WTC11 (cell line): Measurements from ENCODE around the gene TMEM79. TPM values are rescaled to one million over a fixed set of nuclear protein-coding genes. Genes with fewer than 3 reads are reported as not detected.
A peak's percentile ranks its signal among the peaks of the same experiment; 100 is the strongest.

Experiments
- CBFB ChIP-seq: sonication (generic); formaldehyde crosslinking; IDR thresholded peaks from 2 replicates; pipeline ENCODE4 v1.8.1; 2022; ENCODE audit warnings: mild to moderate bottlenecking, low read depth, missing genetic modification reagents
- ERG ChIP-seq: fragments of 250-450 bp; sonication (Bioruptor Pico); IDR thresholded peaks from 2 replicates; pipeline ENCODE4 v1.8.0; 2021; ENCODE audit warnings: mild to moderate bottlenecking
- FOXJ3 ChIP-seq: sonication (generic); formaldehyde crosslinking; IDR thresholded peaks from 2 replicates; pipeline ENCODE4 v1.9.0; 2021; ENCODE audit warnings: missing genetic modification reagents, mild to moderate bottlenecking, borderline replicate concordance
- FOXK1 ChIP-seq: sonication (generic); formaldehyde crosslinking; IDR thresholded peaks from 2 replicates; pipeline ENCODE4 v1.8.0; 2022; ENCODE audit warnings: mild to moderate bottlenecking, moderate library complexity, missing genetic modification reagents
- GTF2I ChIP-seq: fragments of 250-450 bp; sonication (Bioruptor Pico); conservative IDR thresholded peaks from 2 replicates; pipeline ENCODE4 v1.4.0; 2021; ENCODE audit warnings: mild to moderate bottlenecking
- MYBL2 ChIP-seq: sonication (generic); formaldehyde crosslinking; IDR thresholded peaks from 2 replicates; pipeline ENCODE4 v1.8.1; 2023; ENCODE audit warnings: mild to moderate bottlenecking, moderate library complexity, missing genetic modification reagents
- NFE2L1 ChIP-seq: sonication (generic); formaldehyde crosslinking; IDR thresholded peaks from 2 replicates; pipeline ENCODE4 v1.8.1; 2023; ENCODE audit warnings: missing genetic modification reagents
- NFYB ChIP-seq: sonication (generic); formaldehyde crosslinking; conservative IDR thresholded peaks from 2 replicates; pipeline ENCODE4 v1.8.0; 2022; ENCODE audit warnings: low read depth, missing genetic modification reagents
- NR2C2 ChIP-seq: sonication (generic); formaldehyde crosslinking; IDR thresholded peaks from 2 replicates; pipeline ENCODE4 v1.8.0; 2022; ENCODE audit warnings: mild to moderate bottlenecking, missing genetic modification reagents
- SMAD4 ChIP-seq: sonication (generic); formaldehyde crosslinking; IDR thresholded peaks from 2 replicates; pipeline ENCODE4 v1.8.0; 2022; ENCODE audit warnings: mild to moderate bottlenecking, missing genetic modification reagents
- ZMAT4 ChIP-seq: fragments of 250-450 bp; sonication (Bioruptor Pico); IDR thresholded peaks from 2 replicates; pipeline ENCODE4 v1.9.0; 2021; ENCODE audit warnings: mild to moderate bottlenecking
- ZNF281 ChIP-seq: sonication (generic); formaldehyde crosslinking; IDR thresholded peaks from 2 replicates; pipeline ENCODE4 v1.8.0; 2023; ENCODE audit warnings: mild to moderate bottlenecking, missing genetic modification reagents
- ZNF396 ChIP-seq: fragments of 250-450 bp; sonication (Bioruptor Pico); IDR thresholded peaks from 2 replicates; pipeline ENCODE4 v1.8.0; 2021; ENCODE audit warnings: mild to moderate bottlenecking, moderate library complexity, borderline replicate concordance
- ZNF671 ChIP-seq: fragments of 250-450 bp; sonication (Bioruptor Pico); IDR thresholded peaks from 2 replicates; pipeline ENCODE4 v1.8.0; 2021; ENCODE audit warnings: mild to moderate bottlenecking
- total RNA-seq: library from RNA; stranded (reverse); gene quantifications from 3 replicates; pipeline ENCODE4 v1.2.3, GENCODE V29; 2021
- TF ChIP-seq, protein P1 (sequence below): sonication (generic); formaldehyde crosslinking; IDR thresholded peaks from 2 replicates; pipeline ENCODE4 v1.8.0; 2022; ENCODE audit warnings: missing genetic modification reagents
- TF ChIP-seq, protein P2 (sequence below): sonication (generic); formaldehyde crosslinking; IDR thresholded peaks from 2 replicates; pipeline ENCODE4 v1.8.0; 2022; ENCODE audit warnings: mild to moderate bottlenecking, missing genetic modification reagents
- TF ChIP-seq, protein P3 (sequence below): sonication (generic); formaldehyde crosslinking; IDR thresholded peaks from 2 replicates; pipeline ENCODE4 v1.8.1; 2023; ENCODE audit warnings: mild to moderate bottlenecking, missing genetic modification reagents, moderate library complexity
- TF ChIP-seq, protein P4 (sequence below): sonication (generic); formaldehyde crosslinking; IDR thresholded peaks from 2 replicates; pipeline ENCODE4 v1.8.1; 2023; ENCODE audit warnings: mild to moderate bottlenecking, missing genetic modification reagents, moderate library complexity
- TF ChIP-seq, protein P5 (sequence below): sonication (generic); formaldehyde crosslinking; IDR thresholded peaks from 2 replicates; pipeline ENCODE4 v1.8.0; 2023; ENCODE audit warnings: missing genetic modification reagents, mild to moderate bottlenecking, borderline replicate concordance
- TF ChIP-seq, protein P6 (sequence below): sonication (generic); formaldehyde crosslinking; IDR thresholded peaks from 2 replicates; pipeline ENCODE4 v1.8.1; 2022; ENCODE audit warnings: low read depth, mild to moderate bottlenecking, moderate library complexity, missing genetic modification reagents, borderline replicate concordance
- TF ChIP-seq, protein P7 (sequence below): sonication (generic); formaldehyde crosslinking; conservative IDR thresholded peaks from 2 replicates; pipeline ENCODE4 v1.8.1; 2022; ENCODE audit warnings: mild to moderate bottlenecking, missing genetic modification reagents

Gene TMEM79
- total RNA-seq, 1 experiment from 2014 or later: 2.2 TPM

GRCh38 chr1:156282479-156283222 is 1.5 kb upstream of the TMEM79 start, which contains the start of gene SMG5 (continued):
- TF ChIP-seq, protein P1, sequence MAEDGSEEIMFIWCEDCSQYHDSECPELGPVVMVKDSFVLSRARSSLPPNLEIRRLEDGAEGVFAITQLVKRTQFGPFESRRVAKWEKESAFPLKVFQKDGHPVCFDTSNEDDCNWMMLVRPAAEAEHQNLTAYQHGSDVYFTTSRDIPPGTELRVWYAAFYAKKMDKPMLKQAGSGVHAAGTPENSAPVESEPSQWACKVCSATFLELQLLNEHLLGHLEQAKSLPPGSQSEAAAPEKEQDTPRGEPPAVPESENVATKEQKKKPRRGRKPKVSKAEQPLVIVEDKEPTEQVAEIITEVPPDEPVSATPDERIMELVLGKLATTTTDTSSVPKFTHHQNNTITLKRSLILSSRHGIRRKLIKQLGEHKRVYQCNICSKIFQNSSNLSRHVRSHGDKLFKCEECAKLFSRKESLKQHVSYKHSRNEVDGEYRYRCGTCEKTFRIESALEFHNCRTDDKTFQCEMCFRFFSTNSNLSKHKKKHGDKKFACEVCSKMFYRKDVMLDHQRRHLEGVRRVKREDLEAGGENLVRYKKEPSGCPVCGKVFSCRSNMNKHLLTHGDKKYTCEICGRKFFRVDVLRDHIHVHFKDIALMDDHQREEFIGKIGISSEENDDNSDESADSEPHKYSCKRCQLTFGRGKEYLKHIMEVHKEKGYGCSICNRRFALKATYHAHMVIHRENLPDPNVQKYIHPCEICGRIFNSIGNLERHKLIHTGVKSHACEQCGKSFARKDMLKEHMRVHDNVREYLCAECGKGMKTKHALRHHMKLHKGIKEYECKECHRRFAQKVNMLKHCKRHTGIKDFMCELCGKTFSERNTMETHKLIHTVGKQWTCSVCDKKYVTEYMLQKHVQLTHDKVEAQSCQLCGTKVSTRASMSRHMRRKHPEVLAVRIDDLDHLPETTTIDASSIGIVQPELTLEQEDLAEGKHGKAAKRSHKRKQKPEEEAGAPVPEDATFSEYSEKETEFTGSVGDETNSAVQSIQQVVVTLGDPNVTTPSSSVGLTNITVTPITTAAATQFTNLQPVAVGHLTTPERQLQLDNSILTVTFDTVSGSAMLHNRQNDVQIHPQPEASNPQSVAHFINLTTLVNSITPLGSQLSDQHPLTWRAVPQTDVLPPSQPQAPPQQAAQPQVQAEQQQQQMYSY (CRISPR knock-in tag): no peak; the same call in 1 of the 2 replicates
- TF ChIP-seq SMAD4 (CRISPR knock-in tag) (no peak), NR2C2 (no peak), CBFB (CRISPR knock-in tag) (peak; percentile 88; the same call in 1 of the 2 replicates), NFYB (CRISPR knock-in tag) (peak; percentile 45), ZMAT4 (CRISPR knock-in tag) (no peak), ZNF671 (CRISPR knock-in tag) (no peak), NFE2L1 (CRISPR knock-in tag) (peak; percentile 72; the same call in 1 of the 2 replicates), FOXJ3 (CRISPR knock-in tag) (no peak), ERG (CRISPR knock-in tag) (no peak), MYBL2 (peak; percentile 45; the same call in 1 of the 2 replicates), FOXK1 (CRISPR knock-in tag) (peak; percentile 80; the same call in 1 of the 2 replicates), ZNF281 (CRISPR knock-in tag) (0 out of 2 replicates have a peak, but pooled peaks have one; percentile 17), ZNF396 (CRISPR knock-in tag) (no peak), GTF2I (CRISPR knock-in tag) (no peak)
- TF ChIP-seq, protein P2, sequence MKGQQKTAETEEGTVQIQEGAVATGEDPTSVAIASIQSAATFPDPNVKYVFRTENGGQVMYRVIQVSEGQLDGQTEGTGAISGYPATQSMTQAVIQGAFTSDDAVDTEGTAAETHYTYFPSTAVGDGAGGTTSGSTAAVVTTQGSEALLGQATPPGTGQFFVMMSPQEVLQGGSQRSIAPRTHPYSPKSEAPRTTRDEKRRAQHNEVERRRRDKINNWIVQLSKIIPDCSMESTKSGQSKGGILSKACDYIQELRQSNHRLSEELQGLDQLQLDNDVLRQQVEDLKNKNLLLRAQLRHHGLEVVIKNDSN (CRISPR knock-in tag): peak; percentile 41
- TF ChIP-seq, protein P3, sequence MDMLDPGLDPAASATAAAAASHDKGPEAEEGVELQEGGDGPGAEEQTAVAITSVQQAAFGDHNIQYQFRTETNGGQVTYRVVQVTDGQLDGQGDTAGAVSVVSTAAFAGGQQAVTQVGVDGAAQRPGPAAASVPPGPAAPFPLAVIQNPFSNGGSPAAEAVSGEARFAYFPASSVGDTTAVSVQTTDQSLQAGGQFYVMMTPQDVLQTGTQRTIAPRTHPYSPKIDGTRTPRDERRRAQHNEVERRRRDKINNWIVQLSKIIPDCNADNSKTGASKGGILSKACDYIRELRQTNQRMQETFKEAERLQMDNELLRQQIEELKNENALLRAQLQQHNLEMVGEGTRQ (CRISPR knock-in tag): peak; percentile 61
- TF ChIP-seq, protein P4, sequence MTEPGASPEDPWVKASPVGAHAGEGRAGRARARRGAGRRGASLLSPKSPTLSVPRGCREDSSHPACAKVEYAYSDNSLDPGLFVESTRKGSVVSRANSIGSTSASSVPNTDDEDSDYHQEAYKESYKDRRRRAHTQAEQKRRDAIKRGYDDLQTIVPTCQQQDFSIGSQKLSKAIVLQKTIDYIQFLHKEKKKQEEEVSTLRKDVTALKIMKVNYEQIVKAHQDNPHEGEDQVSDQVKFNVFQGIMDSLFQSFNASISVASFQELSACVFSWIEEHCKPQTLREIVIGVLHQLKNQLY: no peak
- TF ChIP-seq, protein P5, sequence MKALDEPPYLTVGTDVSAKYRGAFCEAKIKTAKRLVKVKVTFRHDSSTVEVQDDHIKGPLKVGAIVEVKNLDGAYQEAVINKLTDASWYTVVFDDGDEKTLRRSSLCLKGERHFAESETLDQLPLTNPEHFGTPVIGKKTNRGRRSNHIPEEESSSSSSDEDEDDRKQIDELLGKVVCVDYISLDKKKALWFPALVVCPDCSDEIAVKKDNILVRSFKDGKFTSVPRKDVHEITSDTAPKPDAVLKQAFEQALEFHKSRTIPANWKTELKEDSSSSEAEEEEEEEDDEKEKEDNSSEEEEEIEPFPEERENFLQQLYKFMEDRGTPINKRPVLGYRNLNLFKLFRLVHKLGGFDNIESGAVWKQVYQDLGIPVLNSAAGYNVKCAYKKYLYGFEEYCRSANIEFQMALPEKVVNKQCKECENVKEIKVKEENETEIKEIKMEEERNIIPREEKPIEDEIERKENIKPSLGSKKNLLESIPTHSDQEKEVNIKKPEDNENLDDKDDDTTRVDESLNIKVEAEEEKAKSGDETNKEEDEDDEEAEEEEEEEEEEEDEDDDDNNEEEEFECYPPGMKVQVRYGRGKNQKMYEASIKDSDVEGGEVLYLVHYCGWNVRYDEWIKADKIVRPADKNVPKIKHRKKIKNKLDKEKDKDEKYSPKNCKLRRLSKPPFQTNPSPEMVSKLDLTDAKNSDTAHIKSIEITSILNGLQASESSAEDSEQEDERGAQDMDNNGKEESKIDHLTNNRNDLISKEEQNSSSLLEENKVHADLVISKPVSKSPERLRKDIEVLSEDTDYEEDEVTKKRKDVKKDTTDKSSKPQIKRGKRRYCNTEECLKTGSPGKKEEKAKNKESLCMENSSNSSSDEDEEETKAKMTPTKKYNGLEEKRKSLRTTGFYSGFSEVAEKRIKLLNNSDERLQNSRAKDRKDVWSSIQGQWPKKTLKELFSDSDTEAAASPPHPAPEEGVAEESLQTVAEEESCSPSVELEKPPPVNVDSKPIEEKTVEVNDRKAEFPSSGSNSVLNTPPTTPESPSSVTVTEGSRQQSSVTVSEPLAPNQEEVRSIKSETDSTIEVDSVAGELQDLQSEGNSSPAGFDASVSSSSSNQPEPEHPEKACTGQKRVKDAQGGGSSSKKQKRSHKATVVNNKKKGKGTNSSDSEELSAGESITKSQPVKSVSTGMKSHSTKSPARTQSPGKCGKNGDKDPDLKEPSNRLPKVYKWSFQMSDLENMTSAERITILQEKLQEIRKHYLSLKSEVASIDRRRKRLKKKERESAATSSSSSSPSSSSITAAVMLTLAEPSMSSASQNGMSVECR (CRISPR knock-in tag): peak; percentile 56; the same call in 1 of the 2 replicates
- TF ChIP-seq, protein P6, sequence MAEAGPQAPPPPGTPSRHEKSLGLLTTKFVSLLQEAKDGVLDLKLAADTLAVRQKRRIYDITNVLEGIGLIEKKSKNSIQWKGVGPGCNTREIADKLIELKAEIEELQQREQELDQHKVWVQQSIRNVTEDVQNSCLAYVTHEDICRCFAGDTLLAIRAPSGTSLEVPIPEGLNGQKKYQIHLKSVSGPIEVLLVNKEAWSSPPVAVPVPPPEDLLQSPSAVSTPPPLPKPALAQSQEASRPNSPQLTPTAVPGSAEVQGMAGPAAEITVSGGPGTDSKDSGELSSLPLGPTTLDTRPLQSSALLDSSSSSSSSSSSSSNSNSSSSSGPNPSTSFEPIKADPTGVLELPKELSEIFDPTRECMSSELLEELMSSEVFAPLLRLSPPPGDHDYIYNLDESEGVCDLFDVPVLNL (CRISPR knock-in tag): no peak; the same call in 1 of the 2 replicates
- TF ChIP-seq, protein P7, sequence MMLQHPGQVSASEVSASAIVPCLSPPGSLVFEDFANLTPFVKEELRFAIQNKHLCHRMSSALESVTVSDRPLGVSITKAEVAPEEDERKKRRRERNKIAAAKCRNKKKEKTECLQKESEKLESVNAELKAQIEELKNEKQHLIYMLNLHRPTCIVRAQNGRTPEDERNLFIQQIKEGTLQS (CRISPR knock-in tag): no peak
